ENCODE results near the gene KCNH3.
A peak's percentile ranks its signal among the peaks of the same experiment; 100 is the strongest.
"Not testable (repeated sequence)": the region's sequence is repeated elsewhere in the genome, so short reads cannot be mapped to it uniquely, and the experiment has no call there.

The KCNH3 gene

GRCh38 chr12:49588721-49589516, 50.1 kb downstream of the KCNH3 start:
- peak; percentile 18 for DNase-seq

DNA sequence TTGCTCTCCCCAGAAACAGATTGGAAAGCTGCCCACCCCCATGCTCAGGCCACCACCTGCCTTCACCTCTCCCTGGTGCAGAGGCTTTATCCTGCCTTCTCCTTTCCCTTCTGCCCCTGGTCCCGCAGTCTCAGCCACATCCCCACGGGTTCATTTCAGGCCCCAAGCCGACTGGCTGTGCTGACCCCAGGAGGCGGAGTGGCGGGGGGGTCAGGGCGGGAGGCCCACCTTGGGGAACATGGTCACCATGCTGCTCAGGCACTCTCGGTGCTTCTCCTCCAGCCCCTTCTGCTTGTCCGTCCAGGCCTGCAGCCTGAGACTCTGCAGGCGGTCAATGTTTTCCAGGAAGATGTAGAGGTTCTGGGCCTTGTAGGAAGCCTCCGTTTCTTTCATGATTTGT, 59.7 kb downstream of the KCNH3 start:
- no peak for DNase-seq

GRCh38 chr12:49599961-49600360, 61.1 kb downstream of the KCNH3 start:
- DNase-seq: no peak

DNA sequence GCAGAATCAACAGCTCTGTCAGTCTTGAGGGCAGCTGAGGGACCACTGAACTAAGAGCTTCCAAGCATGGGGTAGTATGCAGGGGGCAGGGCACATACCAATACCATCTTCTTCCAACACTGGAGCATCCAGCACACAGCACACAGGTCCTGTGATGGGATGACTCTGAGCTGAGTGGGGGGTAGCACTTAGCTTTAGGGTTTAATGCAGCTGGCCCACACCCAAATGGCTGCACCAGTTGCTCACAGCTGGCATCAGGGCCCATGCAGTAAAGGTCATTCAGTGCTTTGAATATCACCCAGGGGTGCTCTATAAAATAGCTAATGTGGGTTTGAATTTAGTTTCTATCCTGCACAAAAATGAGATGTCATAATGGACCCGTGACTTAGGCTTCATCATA, 64.9 kb downstream of the KCNH3 start:
- DNase-seq: no peak

DNA sequence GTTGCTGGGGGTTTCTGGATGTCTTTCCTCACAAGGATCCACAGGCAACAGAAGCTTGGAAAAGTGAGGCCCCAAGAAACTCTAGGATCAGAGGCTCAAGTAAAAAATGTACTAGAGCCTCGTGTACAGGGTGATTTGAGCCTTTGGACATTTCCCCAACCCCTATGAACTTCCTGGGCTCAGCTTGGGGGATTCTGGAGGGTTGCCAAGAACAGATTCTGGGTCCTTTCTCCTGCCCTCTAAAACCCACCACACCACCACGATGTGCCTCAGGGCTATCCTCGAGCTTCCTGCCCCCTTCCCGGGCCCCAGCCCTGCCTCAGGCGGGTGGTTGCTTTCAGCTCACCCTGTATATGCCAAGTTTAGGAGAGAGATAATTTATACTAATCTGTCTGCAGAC, 66.0 kb downstream of the KCNH3 start:
- no peak for DNase-seq

- not testable (repeated sequence) for DNase-seq
Measured at GRCh38 chr12:49605539-49605938, 66.7 kb downstream of the KCNH3 start, which contains the start of gene FAM186B. FAM186B (minus strand) TSS chr12:49605639; CDS start chr12:49605477, 162 bp downstream.
